ENCODE measurements around the gene MAML3.

DNA sequence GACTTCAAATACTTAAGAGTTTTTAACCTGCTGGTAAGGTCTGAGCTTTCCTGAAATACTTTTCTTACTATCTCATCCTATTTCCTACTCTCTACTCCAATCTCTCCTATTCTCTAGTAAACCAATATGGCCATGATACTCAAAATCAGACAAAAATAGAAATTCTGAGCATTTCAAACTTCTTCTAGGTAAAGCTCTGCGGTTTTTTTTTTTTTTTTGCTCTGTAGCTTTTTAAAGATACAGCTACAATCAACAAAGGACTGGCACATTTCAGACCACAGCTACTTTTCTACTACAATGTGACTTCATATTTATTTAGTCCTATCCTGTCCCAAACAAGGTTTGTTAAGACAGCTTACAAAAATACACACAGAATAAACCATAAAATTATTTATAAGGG lies 31.1 kb downstream of the MAML3 start:
- TF ChIP-seq POLR2A (IDR thresholded peaks at IDR 0.05; ENCODE audit: low read length) (no peak), GATA1 (IDR thresholded peaks at IDR 0.05; ENCODE audit: low read depth, low read length) (no peak)
